ENCODE results near the gene ANKRD23. TPM values are rescaled to one million over a fixed set of nuclear protein-coding genes. Genes with fewer than 3 reads are reported as not detected.

The ANKRD23 gene
- total and polyA plus RNA-seq, 2 of the 13 experiments (the other 11 are each of a cell fraction or from before 2014, with no cell fraction given), result 1.5 to 1.6 TPM

- TF ChIP-seq CBX5 (CRISPR knock-in tag; IDR thresholded peaks at IDR 0.05; ENCODE audit: borderline replicate concordance) (no peak; the same call in 1 of the 2 replicates), REPIN1 (CRISPR knock-in tag; IDR thresholded peaks at IDR 0.05; ENCODE audit: borderline replicate concordance, low read depth) (no peak), SP2 (CRISPR knock-in tag; IDR thresholded peaks at IDR 0.05) (no peak; the same call in 1 of the 2 replicates), TFE3 (CRISPR knock-in tag; IDR thresholded peaks at IDR 0.05) (no peak), FOXK2 (IDR thresholded peaks at IDR 0.05) (no peak), HOXA7 (CRISPR knock-in tag; IDR thresholded peaks at IDR 0.05) (no peak), SALL1 (CRISPR knock-in tag; IDR thresholded peaks at IDR 0.05) (0 out of 2 replicates have a peak, but pooled peaks have one; percentile 24), GATA4 (IDR thresholded peaks at IDR 0.05; ENCODE audit: borderline replicate concordance, low read depth) (no peak), ZSCAN29 (CRISPR knock-in tag; conservative IDR thresholded peaks at IDR 0.05) (no peak), TRAFD1 (CRISPR knock-in tag; IDR thresholded peaks at IDR 0.05; ENCODE audit: borderline replicate concordance) (no peak), SOX5 (CRISPR knock-in tag; IDR thresholded peaks at IDR 0.05; ENCODE audit: borderline replicate concordance) (0 out of 2 replicates have a peak, but pooled peaks have one; percentile 58), ARNT (IDR thresholded peaks at IDR 0.05) (no peak), SKIL (CRISPR knock-in tag; IDR thresholded peaks at IDR 0.05; ENCODE audit: borderline replicate concordance) (no peak), ZNF839 (CRISPR knock-in tag; IDR thresholded peaks at IDR 0.05; ENCODE audit: borderline replicate concordance) (no peak), AHR (CRISPR knock-in tag; IDR thresholded peaks at IDR 0.05) (0 out of 2 replicates have a peak, but pooled peaks have one; percentile 90), ZBTB38 (CRISPR knock-in tag; IDR thresholded peaks at IDR 0.05) (peak; percentile 12; the same call in 1 of the 2 replicates), ZNF660 (CRISPR knock-in tag; IDR thresholded peaks at IDR 0.05; ENCODE audit: borderline replicate concordance, low read depth) (0 out of 2 replicates have a peak, but pooled peaks have one; percentile 27), HIVEP1 (CRISPR knock-in tag; IDR thresholded peaks at IDR 0.05) (no peak; the same call in 1 of the 2 replicates), TGIF2 (CRISPR knock-in tag; IDR thresholded peaks at IDR 0.05) (peak; percentile 88), DNMT1 (CRISPR knock-in tag; IDR thresholded peaks at IDR 0.05) (no peak), FLYWCH1 (CRISPR knock-in tag; IDR thresholded peaks at IDR 0.05) (no peak), ATAD3A (CRISPR knock-in tag; IDR thresholded peaks at IDR 0.05) (no peak), NFKBIZ (CRISPR knock-in tag; IDR thresholded peaks at IDR 0.05) (no peak), ZBTB2 (CRISPR knock-in tag; IDR thresholded peaks at IDR 0.05; ENCODE audit: low read depth) (no peak), BORCS8-MEF2B (CRISPR knock-in tag; IDR thresholded peaks at IDR 0.05) (no peak)
These were observed 24.1 kb upstream of the ANKRD23 start (continued) for GRCh38 chr2:96867756-96868554.

Measured in HepG2 (cell line).